Stromal cell of bone marrow (primary cell): Measurements from ENCODE around the gene AZU1.
"Not testable (repeated sequence)": the region's sequence is repeated elsewhere in the genome, so short reads cannot be mapped to it uniquely, and the experiment has no call there.

ENCODE experiments used
- DNase-seq: peaks from one replicate; pipeline ENCODE4 v3.0.0-alpha.2; 2012; ENCODE audit warnings: low read depth

AZU1 gene

DNA sequence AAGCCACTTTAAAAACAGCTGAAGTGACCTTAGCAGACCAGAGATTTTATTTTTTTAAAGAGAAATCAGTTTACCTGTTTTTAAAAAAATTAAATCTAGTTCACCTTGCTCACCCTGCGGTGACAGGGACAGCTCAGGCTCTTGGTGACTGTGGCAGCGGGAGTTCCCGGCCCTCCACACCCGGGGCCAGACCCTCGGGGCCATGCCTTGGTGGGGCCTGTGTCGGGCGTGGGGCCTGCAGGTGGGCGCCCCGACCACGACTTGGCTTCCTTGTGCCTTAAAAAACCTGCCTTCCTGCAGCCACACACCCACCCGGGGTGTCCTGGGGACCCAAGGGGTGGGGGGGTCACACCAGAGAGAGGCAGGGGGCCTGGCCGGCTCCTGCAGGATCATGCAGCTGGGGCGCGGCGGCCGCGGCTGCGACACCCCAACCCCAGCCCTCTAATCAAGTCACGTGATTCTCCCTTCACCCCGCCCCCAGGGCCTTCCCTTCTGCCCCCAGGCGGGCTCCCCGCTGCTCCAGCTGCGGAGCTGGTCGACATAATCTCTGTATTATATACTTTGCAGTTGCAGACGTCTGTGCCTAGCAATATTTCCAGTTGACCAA is 16.7 kb upstream of the AZU1 start:
- no peak for DNase-seq

DNA sequence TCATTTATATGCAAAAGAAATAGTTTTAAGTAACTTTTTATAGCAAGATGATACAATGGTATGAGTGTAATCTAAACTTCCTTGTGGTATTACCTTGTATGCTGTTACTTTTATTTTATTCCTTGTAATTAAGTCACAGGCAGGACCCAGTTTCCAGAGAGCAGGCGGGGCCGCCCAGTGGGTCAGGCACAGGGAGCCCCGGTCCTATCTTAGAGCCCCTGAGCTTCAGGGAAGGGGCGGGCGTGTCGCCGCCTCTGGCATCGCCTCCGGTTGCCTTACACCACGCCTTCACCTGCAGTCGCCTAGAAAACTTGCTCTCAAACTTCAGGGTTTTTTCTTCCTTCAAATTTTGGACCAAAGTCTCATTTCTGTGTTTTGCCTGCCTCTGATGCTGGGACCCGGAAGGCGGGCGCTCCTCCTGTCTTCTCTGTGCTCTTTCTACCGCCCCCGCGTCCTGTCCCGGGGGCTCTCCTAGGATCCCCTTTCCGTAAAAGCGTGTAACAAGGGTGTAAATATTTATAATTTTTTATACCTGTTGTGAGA is 16.1 kb upstream of the AZU1 start:
- DNase-seq: no peak

DNA sequence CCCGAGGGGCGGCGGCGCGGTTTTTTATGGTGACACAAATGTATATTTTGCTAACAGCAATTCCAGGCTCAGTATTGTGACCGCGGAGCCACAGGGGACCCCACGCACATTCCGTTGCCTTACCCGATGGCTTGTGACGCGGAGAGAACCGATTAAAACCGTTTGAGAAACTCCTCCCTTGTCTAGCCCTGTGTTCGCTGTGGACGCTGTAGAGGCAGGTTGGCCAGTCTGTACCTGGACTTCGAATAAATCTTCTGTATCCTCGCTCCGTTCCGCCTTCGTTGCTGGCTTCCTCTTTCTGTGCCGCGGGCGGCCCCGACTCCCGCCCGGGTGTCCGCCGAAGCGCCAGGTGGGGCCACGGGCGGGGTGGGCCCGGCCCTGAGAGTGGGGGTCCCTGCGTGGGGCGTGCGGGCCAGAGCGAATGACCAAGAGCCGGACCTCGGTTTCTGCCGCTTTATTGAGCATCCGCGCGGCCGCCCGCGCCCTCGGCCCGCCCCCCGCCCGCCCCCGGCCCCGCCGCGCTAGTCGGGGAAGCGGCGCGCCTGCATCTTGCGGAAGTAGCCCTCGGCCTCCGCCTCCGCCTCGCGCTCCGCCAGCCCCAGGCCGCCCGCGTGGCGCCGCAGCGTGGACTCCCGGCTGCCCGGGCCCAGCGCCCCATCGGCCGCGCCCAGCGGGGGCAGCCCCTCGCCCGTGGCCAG is 15.4 kb upstream of the AZU1 start:
- DNase-seq: no peak

DNA sequence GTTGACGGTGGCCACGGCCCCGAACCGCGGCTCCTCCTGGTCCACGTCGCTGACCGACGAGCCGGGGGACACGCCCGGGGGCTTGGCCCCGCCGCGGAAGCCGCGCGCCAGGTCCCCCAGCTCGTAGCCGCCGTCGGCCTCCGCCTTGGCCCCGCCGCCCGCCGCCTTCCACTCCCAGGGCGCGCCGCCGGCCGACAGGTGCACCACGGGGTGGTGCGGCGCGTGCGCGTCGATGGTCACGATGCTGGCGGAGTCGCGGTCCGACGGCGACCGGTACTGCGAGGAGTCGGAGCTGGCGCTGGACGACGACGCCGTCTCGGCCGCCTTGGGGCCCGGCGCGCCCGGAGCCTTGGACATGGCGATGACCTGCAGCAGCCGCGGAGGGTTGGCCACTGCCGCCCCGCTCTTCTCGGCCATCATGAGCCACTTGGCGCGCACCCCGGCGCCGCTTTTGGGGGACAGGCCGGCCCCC is 14.9 kb upstream of the AZU1 start:
- no peak for DNase-seq

DNA sequence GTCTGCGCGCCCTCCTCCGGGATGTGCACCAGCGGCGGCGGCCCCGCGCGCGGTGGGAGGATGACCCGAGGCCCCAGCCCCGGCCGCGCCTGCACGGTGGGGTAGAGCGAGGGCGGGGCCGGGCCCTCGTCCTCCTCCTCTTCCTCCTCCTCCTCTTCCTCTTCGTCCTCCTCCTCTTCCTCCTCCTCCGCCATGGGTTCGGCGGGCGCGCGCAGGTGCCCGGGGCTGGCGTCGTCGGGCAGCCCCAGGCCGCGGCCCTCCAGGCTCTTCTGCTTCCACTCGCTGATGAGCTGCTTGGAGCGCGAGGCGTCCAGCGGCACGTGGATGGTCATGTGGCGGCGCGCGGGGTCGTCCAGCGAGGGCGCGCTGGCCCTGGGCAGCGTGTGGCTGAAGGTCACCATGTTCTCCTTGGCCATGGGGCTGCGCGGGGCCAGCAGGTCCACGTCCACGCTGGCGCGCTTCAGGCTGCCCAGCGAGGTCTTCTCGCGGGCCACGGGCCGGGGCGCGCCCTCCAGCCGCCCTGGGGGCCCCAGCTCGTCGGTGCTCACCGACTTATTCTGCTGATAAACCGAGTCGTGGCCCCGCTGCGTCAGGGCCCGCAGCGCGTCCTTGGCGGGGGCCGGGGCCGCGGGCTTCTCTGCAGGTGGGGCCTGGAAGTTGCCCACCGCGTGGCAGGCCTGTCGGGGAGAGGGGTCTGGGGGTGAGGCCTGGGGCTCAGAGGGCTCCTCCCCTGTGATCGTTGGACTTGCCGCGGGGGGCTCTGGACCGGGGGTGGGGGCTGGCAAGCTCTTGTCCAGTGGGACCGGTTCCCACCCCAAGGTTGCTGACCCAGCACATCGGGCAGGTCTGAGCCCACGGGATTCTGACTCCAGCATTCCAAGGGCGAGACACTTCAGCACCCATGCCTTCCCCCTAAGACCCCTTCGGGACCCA is 14.2 kb upstream of the AZU1 start:
- no peak for DNase-seq

DNA sequence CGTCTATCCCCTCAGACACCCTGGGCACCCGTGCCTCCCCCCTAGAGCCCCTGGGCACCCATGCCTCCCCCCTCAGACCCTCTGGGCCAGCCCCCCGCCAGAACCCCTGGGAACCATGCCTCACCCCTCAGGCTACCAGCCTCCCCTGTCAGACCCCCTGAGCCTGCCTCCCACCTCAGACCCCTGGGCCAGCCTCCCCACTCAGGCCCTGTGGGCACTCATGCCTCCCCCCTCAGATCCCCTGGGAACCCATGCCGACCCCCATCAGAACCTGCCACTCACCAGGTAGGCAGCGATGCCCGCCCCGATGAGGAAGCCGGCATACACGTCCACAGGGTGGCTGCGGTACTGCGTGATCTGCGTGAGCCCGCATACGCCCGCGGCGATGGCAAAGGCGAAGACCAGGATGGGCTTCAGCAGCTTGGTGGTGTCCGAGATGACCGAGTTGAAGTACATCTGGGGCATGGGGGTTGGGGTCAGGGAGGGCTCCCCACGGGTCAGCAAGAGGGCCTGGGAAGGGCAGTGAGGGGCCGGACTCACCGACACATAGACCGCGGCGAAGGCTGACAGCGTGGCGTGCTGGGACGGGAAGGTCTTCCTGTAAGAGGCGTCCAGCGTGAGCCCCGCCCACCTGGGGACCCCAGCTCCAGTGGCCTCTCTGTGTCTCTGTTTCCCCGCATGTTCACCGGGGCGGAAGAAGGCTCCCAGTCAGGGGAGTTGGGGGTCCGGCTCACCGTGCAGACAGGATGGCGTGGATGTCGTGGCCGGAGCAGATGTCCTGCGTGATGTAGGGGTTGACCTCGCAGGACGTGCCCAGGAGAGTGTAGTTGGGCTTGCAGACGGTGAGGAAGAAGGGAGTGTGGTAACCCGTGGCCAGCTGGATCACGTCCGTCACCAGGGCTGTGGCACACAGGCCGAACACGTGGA is 13.2 kb upstream of the AZU1 start:
- no peak for DNase-seq

DNA sequence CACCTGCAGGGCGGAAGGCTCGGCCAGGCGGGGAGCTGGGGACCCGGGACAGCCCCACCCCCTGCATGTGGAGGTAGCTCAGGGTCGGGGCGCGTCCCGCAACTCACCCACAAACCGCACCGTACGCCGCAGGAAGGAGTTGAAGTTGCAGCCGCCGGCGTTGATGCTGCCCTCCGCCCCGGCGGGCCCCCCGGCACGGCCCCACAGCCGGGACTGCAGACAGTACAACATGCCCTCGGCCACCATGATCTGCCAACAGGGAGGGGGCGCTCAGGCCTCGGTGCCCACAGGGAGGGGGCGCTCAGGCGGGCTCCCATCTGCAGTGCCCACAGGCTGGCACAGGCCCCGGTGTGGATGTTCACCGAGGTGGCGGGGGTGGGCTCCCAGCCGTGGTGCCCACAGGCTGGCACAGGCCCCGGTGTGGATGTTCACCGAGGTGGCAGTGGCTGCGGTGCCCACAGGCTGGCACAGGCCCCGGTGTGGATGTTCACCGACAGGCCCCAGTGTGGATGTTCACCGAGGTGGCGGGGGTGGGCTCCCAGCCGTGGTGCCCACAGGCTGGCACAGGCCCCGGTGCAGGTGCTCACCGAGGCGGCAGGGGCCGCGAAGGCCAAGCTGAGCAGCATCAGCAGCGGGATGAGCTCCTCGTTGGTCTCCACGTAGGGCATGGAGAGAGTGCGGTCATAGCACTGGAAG is 12.4 kb upstream of the AZU1 start:
- DNase-seq: no peak

DNA sequence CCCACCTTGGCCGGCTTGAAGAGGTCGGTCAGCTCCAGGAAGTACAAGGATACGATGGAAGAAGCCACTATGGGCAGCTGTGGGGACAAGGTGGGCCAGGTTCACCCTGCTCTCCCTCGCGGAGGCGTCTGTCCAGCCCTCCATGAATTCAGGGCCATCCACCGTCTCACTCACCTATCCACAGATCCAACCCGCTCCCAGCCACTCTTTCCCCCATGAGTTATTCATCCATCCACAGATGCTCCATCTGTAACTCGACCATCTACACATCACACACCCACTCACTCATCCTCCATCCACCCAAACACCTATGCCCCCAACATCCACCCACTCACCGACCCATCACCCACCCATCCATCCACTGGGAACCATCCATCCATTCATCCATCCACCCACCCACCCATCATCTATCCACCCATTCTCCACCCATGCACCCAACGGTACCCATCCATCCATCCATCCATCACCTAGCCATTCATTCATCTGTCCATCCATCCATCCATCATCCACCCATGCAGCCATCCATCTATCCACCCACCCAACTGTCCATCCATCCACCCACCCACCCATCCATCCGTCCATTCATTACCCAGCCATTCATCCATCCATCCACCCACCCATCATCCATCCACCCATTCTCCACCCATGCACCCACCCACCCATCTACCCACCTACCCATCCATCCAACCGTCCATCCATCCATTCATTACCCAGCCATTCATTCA is 11.7 kb upstream of the AZU1 start:
- DNase-seq: no peak

DNA sequence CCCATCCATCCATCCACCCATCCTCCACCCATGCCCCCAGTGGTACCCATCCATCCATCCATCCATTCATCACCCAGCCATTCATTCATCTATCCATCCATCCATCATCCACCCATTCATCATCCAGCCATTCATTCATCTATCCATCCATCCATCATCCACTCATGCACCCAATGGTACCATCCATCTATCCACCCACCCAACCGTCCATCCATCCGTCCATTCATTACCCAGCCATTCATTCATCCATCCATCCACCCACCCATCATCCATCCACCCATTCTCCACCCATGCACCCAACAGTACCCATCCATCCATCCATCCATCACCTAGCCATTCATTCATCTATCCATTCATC is 11.2 kb upstream of the AZU1 start:
- DNase-seq: no peak

DNA sequence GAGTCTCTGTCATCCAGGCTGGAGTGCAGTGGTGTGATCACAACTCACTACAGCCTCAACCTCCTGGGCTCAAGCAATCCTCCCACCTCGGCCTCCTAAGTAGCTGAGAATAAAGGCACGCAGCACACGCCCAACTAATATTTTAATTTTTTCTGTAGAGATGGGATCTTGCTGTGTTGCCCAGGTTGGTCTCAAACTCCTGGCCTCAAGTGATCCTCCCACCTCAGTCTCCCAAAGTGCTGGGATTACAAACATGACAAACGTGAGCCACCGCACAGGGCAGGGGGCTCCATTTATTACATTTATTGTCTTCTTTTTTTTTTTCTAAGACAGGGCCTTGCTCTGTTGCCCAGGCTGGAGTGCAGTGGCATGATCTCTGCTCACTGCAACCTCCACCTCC is 7.4 kb upstream of the AZU1 start:
- not testable (repeated sequence) for DNase-seq

DNA sequence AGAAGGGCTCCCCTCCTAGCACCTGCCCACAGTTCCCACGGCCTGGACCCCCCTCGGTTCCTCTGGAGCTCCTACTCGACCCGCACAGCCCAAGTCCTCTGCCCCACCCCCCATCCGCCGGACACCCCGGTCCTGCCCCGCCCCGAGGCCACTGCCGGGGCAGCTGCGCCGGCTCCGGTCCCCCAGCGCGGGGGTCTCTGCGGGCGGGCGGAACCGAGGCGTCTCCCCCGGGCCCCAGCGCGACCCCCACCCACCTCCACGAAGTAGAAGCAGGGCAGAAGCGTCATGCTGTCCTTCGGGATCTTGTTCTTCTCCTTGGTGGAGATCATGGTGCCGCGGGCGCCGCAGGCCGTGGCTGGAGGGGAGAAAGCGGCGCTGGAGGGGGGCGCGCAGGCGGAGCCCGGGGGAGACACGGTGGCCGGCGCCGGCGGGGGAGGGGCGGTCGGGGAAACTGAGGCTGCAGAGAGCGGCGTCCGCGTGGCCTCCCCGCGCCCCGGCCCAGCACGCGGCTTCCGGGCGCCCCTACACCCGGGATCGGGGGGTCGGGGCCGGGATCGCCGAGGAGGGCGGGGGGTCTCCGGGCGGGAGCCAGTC is 6.3 kb upstream of the AZU1 start:
- no peak for DNase-seq

DNA sequence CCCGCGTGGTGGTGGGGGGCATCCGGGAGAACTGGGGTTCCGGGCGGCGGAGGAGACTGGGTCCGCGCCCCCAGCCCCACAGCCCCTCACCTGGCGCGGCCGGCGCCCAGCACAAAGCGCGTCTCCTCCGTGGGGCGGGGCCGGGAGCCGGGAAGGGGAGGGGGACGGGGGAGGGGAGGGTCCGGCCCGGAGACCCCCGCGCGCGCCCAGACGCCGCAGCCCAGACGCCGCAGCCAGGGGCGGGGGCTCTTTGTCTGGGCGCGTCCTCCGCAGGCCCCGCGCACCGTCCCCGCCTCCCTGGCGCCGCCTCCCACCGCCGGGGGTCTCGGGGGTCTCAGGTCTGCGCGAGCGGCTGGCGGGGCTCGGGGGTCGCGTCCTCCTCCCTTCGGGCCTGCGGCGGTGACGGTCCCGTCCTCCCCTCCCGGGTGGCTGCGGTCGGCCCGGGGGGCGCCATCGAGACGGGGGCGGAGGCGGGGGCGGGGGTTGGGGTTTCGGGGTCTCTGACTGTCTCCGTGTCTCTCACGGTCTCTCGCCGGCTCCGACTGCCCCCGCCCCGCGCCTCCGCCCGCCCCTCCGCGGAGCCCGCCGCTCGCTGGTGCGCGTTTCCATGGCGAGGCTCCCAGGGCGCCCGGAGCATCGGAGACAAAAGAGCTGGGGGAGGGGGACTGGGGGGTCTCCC is 5.7 kb upstream of the AZU1 start, which contains the start of gene PLPPR3:
Gene PLPPR3 (minus strand): TSS at position 131 of the 679 bp plus-strand sequence. CDS start 396 bp downstream, outside the sequence.
- DNase-seq: no peak

DNA sequence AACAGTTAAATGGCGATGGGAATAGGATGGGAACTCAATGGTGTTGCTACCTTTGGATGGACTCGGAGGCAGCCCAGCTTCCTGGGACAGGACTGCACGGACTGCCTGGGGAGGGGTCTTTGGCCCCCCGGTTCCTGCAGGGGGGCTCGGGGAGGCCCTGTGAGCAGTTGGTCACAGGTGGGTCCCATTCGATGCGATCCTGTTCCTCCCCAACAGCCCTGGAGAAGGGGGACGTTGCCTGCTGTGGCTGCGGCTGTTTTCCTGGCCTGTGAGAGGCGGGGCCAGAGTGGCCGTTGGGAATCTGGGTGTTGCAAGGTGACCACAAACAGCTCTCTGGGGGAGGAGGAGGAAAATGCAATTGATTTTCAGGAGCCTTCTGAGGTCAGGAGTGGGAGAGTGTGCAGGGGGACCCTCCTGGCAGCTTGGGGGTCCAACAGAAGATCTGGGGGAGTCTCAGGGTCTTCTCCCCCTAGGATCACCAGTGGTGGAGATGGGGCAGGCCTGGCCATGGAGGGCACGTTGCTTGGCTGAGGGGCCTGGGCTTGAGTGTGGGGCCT is 4.0 kb upstream of the AZU1 start:
- DNase-seq: no peak

DNA sequence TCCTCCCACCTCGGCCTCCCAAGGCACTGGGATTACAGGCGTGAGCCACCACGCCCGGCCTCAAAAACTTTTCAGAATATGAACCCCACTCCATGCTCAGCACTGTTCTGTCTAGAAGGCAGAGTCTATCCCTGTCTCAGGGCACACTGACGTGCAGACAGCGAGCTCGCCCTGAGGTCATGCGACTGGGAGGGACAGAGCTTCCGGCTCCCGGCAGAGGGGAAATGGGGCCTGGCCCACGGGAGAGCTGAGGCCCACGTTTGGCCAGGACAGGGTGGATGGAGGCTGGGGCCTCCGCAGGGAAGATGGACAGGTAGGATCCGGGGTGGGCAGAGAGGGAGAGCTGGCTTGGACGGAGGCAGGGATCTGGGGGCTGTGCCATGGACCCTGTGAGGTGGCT is 2.8 kb upstream of the AZU1 start:
- DNase-seq: no peak

DNA sequence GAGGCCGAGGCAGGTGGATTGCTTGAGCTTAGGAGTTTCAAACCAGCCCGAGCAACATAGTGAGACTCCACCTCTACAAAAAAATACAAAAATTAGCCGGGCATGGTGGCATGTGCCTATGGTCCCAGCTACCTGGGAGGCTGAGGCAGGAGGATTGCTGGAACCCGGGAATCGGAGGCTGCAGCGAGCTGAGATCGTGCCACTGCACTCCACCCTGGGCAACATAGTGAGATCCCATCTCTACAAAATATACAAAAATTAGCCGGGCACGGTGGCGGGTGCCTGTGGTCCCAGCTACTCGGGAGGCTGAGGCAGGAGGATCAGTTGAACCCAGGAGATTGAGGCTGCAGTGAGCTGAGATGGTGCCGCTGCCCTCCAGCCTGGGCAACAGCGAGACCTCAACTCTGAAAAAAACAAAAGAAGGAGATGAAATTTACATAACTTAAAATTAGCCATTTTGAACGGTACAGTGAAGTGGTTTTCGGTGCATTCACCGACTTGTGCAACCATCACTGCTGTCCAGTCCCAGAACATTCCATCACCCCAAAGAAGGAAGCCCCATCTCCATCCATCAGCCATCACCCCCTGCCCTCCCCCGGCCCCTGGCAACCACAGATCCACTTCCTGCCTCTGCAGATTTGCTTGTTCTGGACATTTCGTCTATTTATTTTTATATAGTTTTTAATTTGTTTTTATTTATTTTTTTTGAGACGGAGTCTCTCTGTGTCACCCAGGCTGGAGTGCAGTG is 1.6 kb upstream of the AZU1 start:
- no peak for DNase-seq

DNA sequence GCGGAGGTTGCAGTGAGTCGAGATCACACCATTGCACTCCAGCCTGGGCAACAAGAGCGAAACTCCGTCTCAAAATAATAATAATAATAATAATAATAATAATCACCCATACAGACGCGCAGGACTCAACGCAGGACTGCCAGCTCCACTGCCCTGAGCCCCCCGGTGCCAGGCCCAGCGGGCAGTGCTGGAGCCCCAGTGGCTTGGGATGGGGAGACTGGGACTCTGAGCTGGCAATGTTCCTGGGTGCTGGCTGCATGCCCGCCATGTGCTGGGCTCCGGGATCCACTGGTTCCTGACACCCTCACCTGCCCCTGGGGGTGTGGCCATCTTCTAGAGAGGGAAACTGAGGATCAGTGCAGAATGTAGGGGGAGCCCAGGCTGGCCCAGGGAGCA is 325 bp upstream of the AZU1 start:
- no peak for DNase-seq

DNA sequence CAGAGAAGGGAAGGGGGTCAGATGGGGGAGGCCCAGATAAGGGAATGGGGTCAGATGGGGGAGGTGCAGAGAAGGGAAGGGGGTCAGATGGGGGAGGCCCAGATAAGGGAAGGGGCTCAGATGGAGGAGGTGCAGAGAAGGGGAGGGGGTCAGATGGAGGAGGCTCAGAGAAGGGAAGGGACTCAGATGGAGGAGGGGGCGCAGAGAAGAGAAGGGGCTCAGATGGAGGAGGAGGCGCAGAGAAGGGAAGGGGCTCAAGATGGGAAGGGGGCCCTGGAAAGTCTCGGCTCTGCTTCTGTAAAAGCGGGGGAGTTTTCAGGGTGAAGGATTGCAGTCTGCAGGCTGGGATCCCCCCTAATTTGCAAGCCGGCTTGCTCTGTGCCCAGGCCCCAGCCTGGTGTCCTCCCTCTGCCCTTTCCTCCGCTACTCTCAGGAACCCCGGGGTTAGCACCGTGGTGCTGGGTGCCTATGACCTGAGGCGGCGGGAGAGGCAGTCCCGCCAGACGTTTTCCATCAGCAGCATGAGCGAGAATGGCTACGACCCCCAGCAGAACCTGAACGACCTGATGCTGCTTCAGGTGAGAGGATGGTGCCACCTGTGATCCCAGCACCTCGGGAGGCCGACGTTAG is 1.6 kb downstream of the AZU1 start:
- no peak for DNase-seq
